SU-DHL-6 (cell line): Measurements from ENCODE around the gene IDH3G.

Experiments
- EZH2phosphoT487 ChIP-seq: fragments of 200-600 bp; sonication (generic), shearing (Covaris generic); conservative IDR thresholded peaks from 2 replicates; pipeline ENCODE4 v1.6.1; 2018; ENCODE audit warnings: mild to moderate bottlenecking, antibody characterized with exemption, low read length, moderate library complexity, mixed read lengths
- TF ChIP-seq, protein P1 (sequence below): fragments of 200-600 bp; sonication (generic); IDR thresholded peaks from one replicate; pipeline ENCODE4 v1.5.1; 2017; ENCODE audit warnings: antibody characterized with exemption, mild to moderate bottlenecking, low read length, moderate library complexity; ENCODE audit not compliant: insufficient read depth, poor library complexity, severe bottlenecking

- TF ChIP-seq, protein P1, sequence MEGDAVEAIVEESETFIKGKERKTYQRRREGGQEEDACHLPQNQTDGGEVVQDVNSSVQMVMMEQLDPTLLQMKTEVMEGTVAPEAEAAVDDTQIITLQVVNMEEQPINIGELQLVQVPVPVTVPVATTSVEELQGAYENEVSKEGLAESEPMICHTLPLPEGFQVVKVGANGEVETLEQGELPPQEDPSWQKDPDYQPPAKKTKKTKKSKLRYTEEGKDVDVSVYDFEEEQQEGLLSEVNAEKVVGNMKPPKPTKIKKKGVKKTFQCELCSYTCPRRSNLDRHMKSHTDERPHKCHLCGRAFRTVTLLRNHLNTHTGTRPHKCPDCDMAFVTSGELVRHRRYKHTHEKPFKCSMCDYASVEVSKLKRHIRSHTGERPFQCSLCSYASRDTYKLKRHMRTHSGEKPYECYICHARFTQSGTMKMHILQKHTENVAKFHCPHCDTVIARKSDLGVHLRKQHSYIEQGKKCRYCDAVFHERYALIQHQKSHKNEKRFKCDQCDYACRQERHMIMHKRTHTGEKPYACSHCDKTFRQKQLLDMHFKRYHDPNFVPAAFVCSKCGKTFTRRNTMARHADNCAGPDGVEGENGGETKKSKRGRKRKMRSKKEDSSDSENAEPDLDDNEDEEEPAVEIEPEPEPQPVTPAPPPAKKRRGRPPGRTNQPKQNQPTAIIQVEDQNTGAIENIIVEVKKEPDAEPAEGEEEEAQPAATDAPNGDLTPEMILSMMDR = no peak
- no peak for TF ChIP-seq EZH2phosphoT487
These were observed 22.5 kb downstream of the IDH3G start for GRCh38 chrX:153771415-153772315.
